Measurements from ENCODE around the gene PPP1R13B.

GRCh38 chr14:103721334-103722120 is 125.8 kb downstream of the PPP1R13B start:
- TF ChIP-seq CTCF (IDR thresholded peaks at IDR 0.05; ENCODE audit: low read length), result no peak
- TF ChIP-seq EZH2 (IDR thresholded peaks at IDR 0.05; ENCODE audit: borderline replicate concordance, low read length), result no peak
